ENCODE results near the gene ARL4C.

ARL4C gene

GRCh38 chr2:234514873-234515638 is 18.2 kb upstream of the ARL4C start:
- H3K27me3 Mint-ChIP-seq (ENCODE audit: low read depth): peaks cover 10% of the 10 kb centered on the region
- H3K4me1 Mint-ChIP-seq (ENCODE audit: low read depth): no peaks in the 10 kb centered on the region
- H3K27ac Mint-ChIP-seq: no peak overlapping the region
- no peaks in the 10 kb centered on the region for H3K36me3 Mint-ChIP-seq (ENCODE audit: low read depth)
- no peaks in the 10 kb centered on the region for H3K9me3 Mint-ChIP-seq
- no peak overlapping the region for H3K4me3 Mint-ChIP-seq

DNA sequence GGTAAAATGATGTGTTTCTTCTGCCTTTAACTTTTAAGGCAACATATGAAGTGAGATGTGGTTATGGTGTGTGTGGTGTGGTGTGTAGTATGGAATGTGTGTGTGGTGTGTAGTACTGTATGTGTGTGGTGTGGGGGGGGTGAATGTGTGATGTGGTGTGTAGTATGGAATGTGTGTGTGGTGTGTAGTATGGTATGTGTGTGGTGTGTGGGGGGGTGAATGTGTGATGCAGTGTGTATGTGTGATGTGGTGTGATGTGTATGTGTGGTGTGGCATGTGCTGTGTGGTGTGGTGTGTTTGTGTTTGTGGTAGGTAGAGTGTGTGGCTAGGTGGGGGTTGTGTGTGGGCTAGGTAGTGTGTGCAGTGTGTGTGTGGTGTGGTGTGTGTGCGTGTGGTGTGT is 17.2 kb upstream of the ARL4C start:
- no peak overlapping the region for H3K27ac Mint-ChIP-seq

DNA sequence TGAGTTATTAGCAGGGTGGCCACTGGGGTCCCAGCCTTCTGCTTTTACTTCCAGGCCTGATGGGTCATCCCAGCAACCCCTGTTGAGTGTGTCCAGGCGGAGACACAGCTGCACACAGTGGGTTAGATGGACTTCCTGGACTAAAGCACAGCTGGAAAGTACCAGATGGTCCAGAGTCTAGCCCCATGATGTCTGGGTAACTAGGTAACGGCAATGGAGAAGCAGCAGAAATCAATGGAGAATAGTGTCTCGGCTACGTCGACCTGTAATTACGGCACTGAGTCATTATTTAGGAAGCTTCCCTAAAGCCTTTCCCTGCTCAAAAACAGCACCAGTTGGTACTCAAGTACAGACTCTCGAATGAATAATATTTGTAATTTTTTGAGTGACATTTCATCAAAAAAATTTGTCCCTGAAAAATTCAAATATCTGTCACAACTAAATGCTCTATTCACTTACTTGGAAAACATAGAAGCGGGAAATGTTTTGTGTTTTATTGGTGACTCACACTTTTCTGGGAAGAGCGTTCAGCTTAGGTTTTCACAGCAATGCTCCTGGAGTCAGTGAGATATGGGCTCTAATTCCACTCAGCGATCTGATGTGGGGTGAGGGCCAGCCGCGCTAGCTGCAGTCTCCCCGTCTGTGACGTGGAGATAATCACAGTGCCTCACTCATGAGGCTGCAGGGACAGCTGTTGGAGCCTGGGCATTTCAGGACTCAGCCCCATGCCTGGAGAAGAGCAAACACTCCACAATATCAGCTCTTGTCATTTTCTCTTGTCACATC is 16.2 kb upstream of the ARL4C start:
- Mint-ChIP-seq H3K27me3 (ENCODE audit: low read depth) (peaks cover 25% of the 10 kb centered on the region), H3K9me3 (no peaks in the 10 kb centered on the region), H3K4me3 (no peak overlapping the region), H3K27ac (no peak overlapping the region), H3K4me1 (ENCODE audit: low read depth) (no peaks in the 10 kb centered on the region), H3K36me3 (ENCODE audit: low read depth) (no peaks in the 10 kb centered on the region)

More for the DNA sequence above, 17.2 kb upstream of the ARL4C start:
- no peaks in the 10 kb centered on the region for H3K9me3 Mint-ChIP-seq
- H3K27me3 Mint-ChIP-seq (ENCODE audit: low read depth): peaks cover 16% of the 10 kb centered on the region
- H3K4me3 Mint-ChIP-seq: no peak overlapping the region
- no peaks in the 10 kb centered on the region for H3K4me1 Mint-ChIP-seq (ENCODE audit: low read depth)
- H3K36me3 Mint-ChIP-seq (ENCODE audit: low read depth): no peaks in the 10 kb centered on the region

GRCh38 chr2:234502919-234503285 is 6.0 kb upstream of the ARL4C start:
- peaks cover 3% of the 10 kb centered on the region for H3K36me3 Mint-ChIP-seq (ENCODE audit: low read depth)
- no peak overlapping the region for H3K27ac Mint-ChIP-seq
- H3K4me1 Mint-ChIP-seq (ENCODE audit: low read depth): peaks cover 26% of the 10 kb centered on the region
- H3K4me3 Mint-ChIP-seq: no peak overlapping the region
- H3K9me3 Mint-ChIP-seq: no peaks in the 10 kb centered on the region
- peaks cover 31% of the 10 kb centered on the region for H3K27me3 Mint-ChIP-seq (ENCODE audit: low read depth)

DNA sequence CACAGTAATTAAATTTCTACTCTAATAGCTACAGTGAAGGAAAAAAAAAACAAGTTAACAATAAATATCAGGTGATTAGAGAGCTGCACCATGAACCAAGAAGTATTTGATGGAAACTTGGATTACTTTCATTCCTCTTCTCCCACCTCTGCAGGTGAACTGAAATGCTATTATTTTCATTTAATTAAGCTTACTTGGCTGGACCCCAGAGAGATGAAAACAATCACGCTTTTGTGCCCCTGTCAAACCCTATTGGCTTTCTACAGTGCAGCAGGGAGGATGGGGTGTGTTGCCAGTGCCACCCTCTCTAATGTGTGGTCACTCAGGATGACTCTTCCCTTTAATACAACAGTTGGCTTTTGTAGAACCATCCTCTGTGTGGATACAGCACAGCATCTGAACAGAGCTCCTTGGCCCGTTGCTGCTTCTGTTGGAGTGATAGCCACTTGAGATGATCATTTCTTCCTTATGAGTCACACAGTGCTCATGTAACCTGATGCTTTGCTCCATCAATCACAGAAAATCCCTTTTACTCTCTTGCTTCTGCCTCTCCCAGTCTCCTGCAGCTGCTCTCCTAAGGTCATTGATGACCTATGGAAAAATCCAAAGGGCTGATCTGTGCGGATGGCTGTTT is 5.5 kb upstream of the ARL4C start:
- H3K36me3 Mint-ChIP-seq (ENCODE audit: low read depth): peaks cover 3% of the 10 kb centered on the region
- H3K27ac Mint-ChIP-seq: no peak overlapping the region
- peaks cover 29% of the 10 kb centered on the region for H3K4me1 Mint-ChIP-seq (ENCODE audit: low read depth)
- peaks cover 28% of the 10 kb centered on the region for H3K27me3 Mint-ChIP-seq (ENCODE audit: low read depth)
- no peaks in the 10 kb centered on the region for H3K9me3 Mint-ChIP-seq
- no peak overlapping the region for H3K4me3 Mint-ChIP-seq

GRCh38 chr2:234500394-234501006 is 3.6 kb upstream of the ARL4C start:
- peak overlapping the region; percentile 26 for H3K4me3 Mint-ChIP-seq
- peaks cover 11% of the 10 kb centered on the region for H3K36me3 Mint-ChIP-seq (ENCODE audit: low read depth)
- H3K9me3 Mint-ChIP-seq: no peaks in the 10 kb centered on the region
- peak overlapping the region; percentile 17 for H3K27ac Mint-ChIP-seq
- H3K27me3 Mint-ChIP-seq (ENCODE audit: low read depth): peaks cover 27% of the 10 kb centered on the region
- H3K4me1 Mint-ChIP-seq (ENCODE audit: low read depth): peaks cover 31% of the 10 kb centered on the region

DNA sequence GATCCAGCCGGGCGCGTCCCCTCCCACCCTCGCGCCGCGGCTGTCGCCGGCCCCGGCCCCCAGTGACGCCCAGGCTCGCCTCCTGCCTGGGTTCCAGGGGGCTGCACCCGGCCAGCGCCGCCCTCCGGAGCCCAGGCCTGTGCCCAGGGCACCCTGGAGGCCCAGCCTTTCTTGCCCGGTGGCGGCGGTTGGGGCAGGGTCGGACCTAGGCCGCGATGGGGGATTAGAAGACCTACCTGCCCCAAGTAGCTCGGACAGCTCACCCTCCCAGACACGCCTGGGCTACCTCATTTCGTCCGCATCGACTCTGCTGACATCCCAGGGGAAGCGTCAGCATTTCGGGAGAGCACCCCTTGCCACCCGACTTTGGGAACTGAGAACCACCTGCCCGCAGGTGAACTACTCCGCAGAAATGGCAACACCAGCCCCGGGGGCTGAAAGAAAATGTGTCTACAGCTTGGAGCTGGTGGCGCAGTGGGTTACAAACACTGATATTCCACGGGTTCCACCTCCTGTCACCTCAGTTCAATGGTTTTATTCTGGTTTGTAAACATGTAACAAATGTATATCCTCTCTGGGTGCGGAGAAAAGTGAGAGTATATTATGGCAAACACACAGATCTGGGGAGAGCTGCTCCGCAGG is 834 bp upstream of the ARL4C start:
- peaks cover 32% of the 10 kb centered on the region for H3K4me1 Mint-ChIP-seq (ENCODE audit: low read depth)
- H3K36me3 Mint-ChIP-seq (ENCODE audit: low read depth): peaks cover 39% of the 10 kb centered on the region
- H3K27ac Mint-ChIP-seq: peak overlapping the region; percentile 86
- peak overlapping the region; percentile 60 for H3K4me3 Mint-ChIP-seq
- H3K27me3 Mint-ChIP-seq (ENCODE audit: low read depth): peaks cover 10% of the 10 kb centered on the region
- no peaks in the 10 kb centered on the region for H3K9me3 Mint-ChIP-seq

DNA sequence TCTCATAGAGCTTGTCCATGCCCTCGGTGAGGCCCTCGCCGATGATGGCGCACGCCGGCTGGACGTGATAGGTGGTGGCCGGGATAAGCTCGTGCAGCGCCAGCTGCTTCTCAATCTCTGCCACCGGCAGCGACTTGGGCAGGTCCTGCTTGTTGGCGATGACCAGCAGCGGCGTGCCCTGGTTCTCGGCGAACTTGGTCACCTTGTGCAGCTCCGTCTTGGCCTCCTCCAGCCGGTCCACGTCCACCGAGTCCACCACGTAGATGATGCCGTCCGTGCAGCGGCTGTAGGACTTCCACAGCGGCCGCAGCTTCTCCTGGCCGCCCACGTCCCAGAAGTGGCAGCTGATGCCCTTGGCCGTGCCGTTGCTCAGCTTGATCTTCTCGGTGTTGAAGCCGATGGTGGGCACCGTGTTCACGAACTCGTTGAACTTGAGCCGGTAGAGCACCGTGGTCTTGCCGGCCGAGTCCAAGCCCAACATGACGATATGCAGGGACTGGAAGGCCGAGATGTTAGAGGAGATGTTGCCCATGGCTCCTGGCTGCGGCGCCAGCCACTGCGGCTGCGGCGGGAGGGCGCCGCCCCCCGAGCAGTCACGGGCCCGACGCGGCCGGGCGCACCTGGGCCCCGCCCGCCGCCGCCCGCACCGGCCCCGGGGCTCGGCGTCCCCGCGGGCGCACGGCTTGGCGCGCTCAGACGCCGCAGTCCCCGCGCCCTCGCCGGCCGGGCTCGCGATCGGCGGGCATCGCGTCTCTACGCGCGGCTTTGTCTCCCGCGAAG is 636 bp downstream of the ARL4C start:
- H3K27ac Mint-ChIP-seq: peak overlapping the region; percentile 99
- no peaks in the 10 kb centered on the region for H3K9me3 Mint-ChIP-seq
- H3K4me1 Mint-ChIP-seq (ENCODE audit: low read depth): peaks cover 40% of the 10 kb centered on the region
- H3K36me3 Mint-ChIP-seq (ENCODE audit: low read depth): peaks cover 52% of the 10 kb centered on the region
- peaks cover 8% of the 10 kb centered on the region for H3K27me3 Mint-ChIP-seq (ENCODE audit: low read depth)
- H3K4me3 Mint-ChIP-seq: peak overlapping the region; percentile 99

- Mint-ChIP-seq H3K4me1 (ENCODE audit: low read depth) (peaks cover 42% of the 10 kb centered on the region), H3K27me3 (ENCODE audit: low read depth) (peaks cover 4% of the 10 kb centered on the region), H3K4me3 (peak overlapping the region; percentile 99), H3K36me3 (ENCODE audit: low read depth) (peaks cover 57% of the 10 kb centered on the region), H3K27ac (peak overlapping the region; percentile 99), H3K9me3 (no peaks in the 10 kb centered on the region)
Measured at GRCh38 chr2:234495251-234496054, 1.4 kb downstream of the ARL4C start.

- H3K36me3 Mint-ChIP-seq (ENCODE audit: low read depth): peaks cover 63% of the 10 kb centered on the region
- H3K9me3 Mint-ChIP-seq: no peaks in the 10 kb centered on the region
- H3K4me1 Mint-ChIP-seq (ENCODE audit: low read depth): peaks cover 42% of the 10 kb centered on the region
- peak overlapping the region; percentile 99 for H3K27ac Mint-ChIP-seq
- H3K4me3 Mint-ChIP-seq: peak overlapping the region; percentile 99
- H3K27me3 Mint-ChIP-seq (ENCODE audit: low read depth): peaks cover 4% of the 10 kb centered on the region
Measured at GRCh38 chr2:234494361-234495250, 2.3 kb downstream of the ARL4C start.

- Mint-ChIP-seq H3K4me1 (ENCODE audit: low read depth) (peaks cover 41% of the 10 kb centered on the region), H3K27ac (peak overlapping the region; percentile 99), H3K27me3 (ENCODE audit: low read depth) (peaks cover 4% of the 10 kb centered on the region), H3K9me3 (no peaks in the 10 kb centered on the region), H3K36me3 (ENCODE audit: low read depth) (peaks cover 68% of the 10 kb centered on the region), H3K4me3 (peak overlapping the region; percentile 99)
Measured at GRCh38 chr2:234493796-234494195, 3.1 kb downstream of the ARL4C start.
